ENCODE measurements around the gene GBGT1. TPM values are rescaled to one million over a fixed set of nuclear protein-coding genes. Genes with fewer than 3 reads are reported as not detected.
A peak's percentile ranks its signal among the peaks of the same experiment; 100 is the strongest.

The GBGT1 gene
- total and polyA plus RNA-seq, 2 donors (not counting 1 experiment from before 2014, with no cell fraction given) = 19.6 to 52.7 TPM

DNA sequence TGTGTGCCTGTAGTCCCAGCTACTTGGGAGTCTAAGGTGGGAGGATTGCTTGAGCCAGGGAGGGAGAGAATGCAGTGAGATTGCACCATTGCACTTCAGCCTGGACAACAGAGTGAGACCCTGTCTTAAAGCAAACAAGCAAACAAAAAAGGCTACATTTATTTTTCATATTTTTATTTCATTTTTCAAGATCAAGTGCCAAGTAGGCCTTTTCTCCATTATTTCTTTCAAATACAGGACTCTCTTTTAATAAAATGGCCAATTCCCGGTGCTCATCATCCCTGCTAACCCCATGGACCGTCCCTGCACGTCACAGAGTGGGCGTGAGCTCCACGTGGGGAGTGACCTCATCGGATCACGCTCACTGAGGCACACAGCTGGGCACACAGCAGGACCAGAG lies 9.3 kb upstream of the GBGT1 start:
- Mint-ChIP-seq H3K27ac (no peak overlapping the region), H3K27me3 (peaks cover 29% of the 10 kb centered on the region), H3K4me3 (no peak overlapping the region), H3K9me3 (ENCODE audit: insufficient read depth) (no peaks in the 10 kb centered on the region), H3K4me1 (peaks cover 17% of the 10 kb centered on the region)
- peaks cover 0 to 16% (median 5%) of the 10 kb centered on the region in 4 experiments for H3K27me3 ChIP-seq (replicated peaks in 1 of 4; ENCODE audit: control extremely low read depth in 1 of 4, control insufficient read depth in 3 of 4, insufficient read depth in 4 of 4, low read length in 3 of 4)
- ChIA-PET CTCF (interaction anchor here (2.6 to 4.6 kb wide), 3 partner anchors 9 to 14 kb away, joined by 6 to 25 read pairs (median 19); no protein-coding TSS in a partner anchor), POLR2A (no interaction called here)
- H3K9me3 ChIP-seq (ENCODE audit: control extremely low read depth in 1 of 3, control insufficient read depth in 2 of 3, insufficient read depth in 1 of 3, low read length in 2 of 3) = peaks cover 0 to 3% (median 0%) of the 10 kb centered on the region in 3 donors
- H3K4me1 ChIP-seq (ENCODE audit: control insufficient read depth in 2 of 2, insufficient read depth in 2 of 2, low read length in 2 of 2) = peaks cover 16% of the 10 kb centered on the region in 2 donors
- no peak for TF ChIP-seq EZH2 (IDR thresholded peaks at IDR 0.05; ENCODE audit: borderline replicate concordance, insufficient read depth, low read depth, low read length, poor library complexity, severe bottlenecking)
- TF ChIP-seq, protein P1, sequence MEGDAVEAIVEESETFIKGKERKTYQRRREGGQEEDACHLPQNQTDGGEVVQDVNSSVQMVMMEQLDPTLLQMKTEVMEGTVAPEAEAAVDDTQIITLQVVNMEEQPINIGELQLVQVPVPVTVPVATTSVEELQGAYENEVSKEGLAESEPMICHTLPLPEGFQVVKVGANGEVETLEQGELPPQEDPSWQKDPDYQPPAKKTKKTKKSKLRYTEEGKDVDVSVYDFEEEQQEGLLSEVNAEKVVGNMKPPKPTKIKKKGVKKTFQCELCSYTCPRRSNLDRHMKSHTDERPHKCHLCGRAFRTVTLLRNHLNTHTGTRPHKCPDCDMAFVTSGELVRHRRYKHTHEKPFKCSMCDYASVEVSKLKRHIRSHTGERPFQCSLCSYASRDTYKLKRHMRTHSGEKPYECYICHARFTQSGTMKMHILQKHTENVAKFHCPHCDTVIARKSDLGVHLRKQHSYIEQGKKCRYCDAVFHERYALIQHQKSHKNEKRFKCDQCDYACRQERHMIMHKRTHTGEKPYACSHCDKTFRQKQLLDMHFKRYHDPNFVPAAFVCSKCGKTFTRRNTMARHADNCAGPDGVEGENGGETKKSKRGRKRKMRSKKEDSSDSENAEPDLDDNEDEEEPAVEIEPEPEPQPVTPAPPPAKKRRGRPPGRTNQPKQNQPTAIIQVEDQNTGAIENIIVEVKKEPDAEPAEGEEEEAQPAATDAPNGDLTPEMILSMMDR (IDR thresholded peaks at IDR 0.05) = no peak
- H3K36me3 ChIP-seq (replicated peaks in 1 of 2; ENCODE audit: control extremely low read depth in 1 of 2, control insufficient read depth in 1 of 2, extremely low read depth in 1 of 2, insufficient read depth in 2 of 2, low read length in 1 of 2) = no peaks in the 10 kb centered on the region
- 96% methylated on average over 7 of the region's 7 CpGs for WGBS (ENCODE audit: insufficient coverage)
- H3K79me2 ChIP-seq (ENCODE audit: control insufficient read depth, insufficient read depth, low read length) = no peaks in the 10 kb centered on the region
- H3K4me2 ChIP-seq (replicated peaks; ENCODE audit: low read depth, low read length, poor library complexity, severe bottlenecking) = no peak overlapping the region
- H4K20me1 ChIP-seq (ENCODE audit: control insufficient read depth, insufficient read depth, low read length, poor library complexity, severe bottlenecking) = no peaks in the 10 kb centered on the region
- H3K9ac ChIP-seq (ENCODE audit: low read length) = no peak overlapping the region
- H3K27ac ChIP-seq (ENCODE audit: low read length in 2 of 2) = no peak overlapping the region
- H3K4me3 ChIP-seq (ENCODE audit: control extremely low read depth in 1 of 5, extremely low read depth in 1 of 5, insufficient read depth in 1 of 5, low read depth in 2 of 5, low read length in 4 of 5) = no peak overlapping the region
- H2AFZ ChIP-seq (ENCODE audit: insufficient read depth, low read depth, low read length, poor library complexity, severe bottlenecking) = no peak overlapping the region
- intact Hi-C loops (cut with micrococcal nuclease) = no loop called here
- no peak for ATAC-seq (ENCODE audit: low read depth)
- no peak for DNase-seq

DNA sequence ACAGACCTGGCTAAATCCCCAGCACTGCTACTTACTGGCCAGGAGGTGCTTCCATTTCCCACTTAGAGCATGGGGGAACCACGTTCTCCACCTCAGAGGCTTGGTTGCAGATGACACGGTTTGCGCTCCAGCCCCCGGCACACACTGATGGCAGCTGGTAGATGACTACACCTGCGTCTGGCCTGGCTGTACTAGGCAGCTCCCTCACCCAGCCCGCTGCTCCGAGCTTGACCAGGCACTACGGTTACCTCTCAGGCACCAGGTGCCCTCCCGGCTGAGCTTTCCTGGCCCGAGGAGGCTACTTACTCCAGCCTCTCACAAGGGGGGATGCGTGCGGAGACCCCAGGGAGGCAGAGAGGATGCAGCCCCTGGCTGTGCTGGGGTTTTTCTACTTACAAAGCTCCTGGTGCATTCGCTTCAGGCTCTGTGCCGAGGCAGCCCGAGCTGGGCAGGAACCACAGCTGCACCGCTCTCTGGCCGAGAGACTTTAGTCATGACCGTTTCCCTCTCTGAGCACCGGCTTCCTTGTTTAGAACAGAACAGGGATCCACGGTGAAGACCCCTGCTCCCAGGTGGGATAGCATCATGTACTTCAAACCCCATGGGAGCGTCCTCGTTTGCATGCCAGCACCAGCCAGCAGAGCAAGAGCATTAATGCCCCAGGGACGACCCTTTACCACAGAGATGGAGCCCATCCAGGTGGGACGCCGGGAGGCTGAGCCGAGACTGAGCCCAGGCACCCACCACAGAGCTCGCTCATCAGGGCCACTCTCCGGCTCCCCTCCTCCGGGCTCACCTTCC lies 7.6 kb upstream of the GBGT1 start:
- peaks cover 0 to 3% (median 0%) of the 10 kb centered on the region in 3 donors for H3K9me3 ChIP-seq (ENCODE audit: control extremely low read depth in 1 of 3, control insufficient read depth in 2 of 3, insufficient read depth in 1 of 3, low read length in 2 of 3)

More for the DNA sequence above, 7.6 kb upstream of the GBGT1 start:
- peak overlapping the region in 1 of 5 experiments; percentile 15 for H3K4me3 ChIP-seq (ENCODE audit: control extremely low read depth in 1 of 5, extremely low read depth in 1 of 5, insufficient read depth in 1 of 5, low read depth in 2 of 5, low read length in 4 of 5)
- H3K4me3 Mint-ChIP-seq = peak overlapping the region; percentile 75
- H3K4me2 ChIP-seq (replicated peaks; ENCODE audit: low read depth, low read length, poor library complexity, severe bottlenecking) = peak overlapping the region; percentile 56
- peaks cover 16% of the 10 kb centered on the region in 2 donors for H3K4me1 ChIP-seq (ENCODE audit: control insufficient read depth in 2 of 2, insufficient read depth in 2 of 2, low read length in 2 of 2)
- CTCF ChIA-PET = interaction anchor here (0.6 to 4.6 kb wide), 5 partner anchors 11 to 25 kb away, joined by 3 to 25 read pairs (median 4); no protein-coding TSS in a partner anchor
- POLR2A ChIA-PET = no interaction called here
- no peaks in the 10 kb centered on the region for H3K79me2 ChIP-seq (ENCODE audit: control insufficient read depth, insufficient read depth, low read length)
- peak overlapping the region; percentile 38 for H2AFZ ChIP-seq (ENCODE audit: insufficient read depth, low read depth, low read length, poor library complexity, severe bottlenecking)
- ATAC-seq (ENCODE audit: low read depth) (peak; percentile 67), DNase-seq (peak; percentile 53)
- no peaks in the 10 kb centered on the region for H4K20me1 ChIP-seq (ENCODE audit: control insufficient read depth, insufficient read depth, low read length, poor library complexity, severe bottlenecking)
- no peak overlapping the region for H3K27ac Mint-ChIP-seq
- TF ChIP-seq, protein P1 (IDR thresholded peaks at IDR 0.05) = no peak
- no peak for TF ChIP-seq EZH2 (IDR thresholded peaks at IDR 0.05; ENCODE audit: borderline replicate concordance, insufficient read depth, low read depth, low read length, poor library complexity, severe bottlenecking)
- H3K9ac ChIP-seq (ENCODE audit: low read length) = peak overlapping the region; percentile 31
- no peaks in the 10 kb centered on the region for H3K9me3 Mint-ChIP-seq (ENCODE audit: insufficient read depth)
- H3K27me3 ChIP-seq (replicated peaks in 1 of 4; ENCODE audit: control extremely low read depth in 1 of 4, control insufficient read depth in 3 of 4, insufficient read depth in 4 of 4, low read length in 3 of 4) = peaks cover 0 to 20% (median 7%) of the 10 kb centered on the region in 4 experiments
- H3K4me1 Mint-ChIP-seq = peaks cover 17% of the 10 kb centered on the region
- H3K36me3 ChIP-seq (replicated peaks in 1 of 2; ENCODE audit: control extremely low read depth in 1 of 2, control insufficient read depth in 1 of 2, extremely low read depth in 1 of 2, insufficient read depth in 2 of 2, low read length in 1 of 2) = no peaks in the 10 kb centered on the region
- WGBS (ENCODE audit: insufficient coverage) = 22% methylated on average over 29 of the region's 29 CpGs
- no peak overlapping the region for H3K27ac ChIP-seq (ENCODE audit: low read length in 2 of 2)
- H3K27me3 Mint-ChIP-seq = peaks cover 29% of the 10 kb centered on the region
- intact Hi-C loops (cut with micrococcal nuclease) = no loop called here

Data from B cell (primary cell).